Thyroid gland (tissue), 4 donors: ENCODE data around the gene AIRE. TPM values are rescaled to one million over a fixed set of nuclear protein-coding genes. Genes with fewer than 3 reads are reported as not detected.

ENCODE experiments used
- DNase-seq, 2 donors: peaks; one replicate each; pipeline ENCODE4 v3.0.0-alpha.2; 2019
- H3K27ac ChIP-seq, 3 donors: fragments of 200-600 bp; sonication (generic); 1 replicate in 2 of 3; 2 replicates in 1 of 3; pipeline ENCODE4 v1.5.1; 2016 to 2019; ENCODE audit warnings: mild to moderate bottlenecking in 1 of 3, moderate library complexity in 1 of 3
- H3K27me3 ChIP-seq: fragments of 200-600 bp; sonication (generic); one replicate; pipeline ENCODE4 v1.5.1; 2019
- H3K36me3 ChIP-seq, 2 donors: fragments of 200-600 bp; sonication (generic); one replicate each; pipeline ENCODE4 v1.5.1; 2016 to 2019
- H3K4me1 ChIP-seq, 2 donors: fragments of 200-600 bp; sonication (generic); one replicate each; pipeline ENCODE4 v1.5.1; 2017 to 2019
- H3K4me3 ChIP-seq, 3 donors: fragments of 200-600 bp; sonication (generic); replicated peaks in 1 of 3; 1 replicate in 2 of 3; 2 replicates in 1 of 3; pipeline ENCODE4 v1.5.1; 2016; ENCODE audit warnings: mild to moderate bottlenecking in 1 of 3
- H3K9me3 ChIP-seq: fragments of 200-600 bp; sonication (generic); one replicate; pipeline ENCODE4 v1.5.1; 2017
- POLR2A ChIP-seq, 2 donors: fragments of 450-650 bp; IDR thresholded peaks; one replicate each; pipeline ENCODE4 v1.6.1; 2017; ENCODE audit warnings: antibody characterized with exemption in 2 of 2, mild to moderate bottlenecking in 2 of 2, moderate library complexity in 1 of 2
- WGBS, 2 donors: methylation state at CpG; one replicate each; pipeline ENCODE4 v1.1.5; 2017; 5-methylcytosine and 5-hydroxymethylcytosine counted together
- intact Hi-C: fragments of 100-400 bp; cut with DNase I; formaldehyde crosslinking; loops from one replicate; pipeline ENCODE4 v1.15.1; 2023
- small RNA-seq: library from RNA; depleted of rRNA; stranded (forward); fragments of <200 nt; gene quantifications from one replicate; pipeline ENCODE3, GENCODE V24; 2016
- total RNA-seq, 4 donors: library from RNA; depleted of rRNA; stranded (reverse); fragments of >200 nt; gene quantifications; one replicate each; pipeline ENCODE4 v1.2.3, GENCODE V29; 2016
- TF ChIP-seq, protein P1 (sequence below), 6 experiments: fragments of 200-600 bp in 3 of 6; fragments of 450-650 bp in 3 of 6; sonication (generic) in 3 of 6; IDR thresholded peaks; one replicate each; pipeline ENCODE4 v1.5.1; 2016 to 2019; ENCODE audit warnings: antibody characterized with exemption in 6 of 6, mild to moderate bottlenecking in 2 of 6, inconsistent platforms in 1 of 6, moderate library complexity in 1 of 6

Gene AIRE
- total RNA-seq, 4 donors from 2014 or later: 0.13 TPM; not detected in 3

DNA sequence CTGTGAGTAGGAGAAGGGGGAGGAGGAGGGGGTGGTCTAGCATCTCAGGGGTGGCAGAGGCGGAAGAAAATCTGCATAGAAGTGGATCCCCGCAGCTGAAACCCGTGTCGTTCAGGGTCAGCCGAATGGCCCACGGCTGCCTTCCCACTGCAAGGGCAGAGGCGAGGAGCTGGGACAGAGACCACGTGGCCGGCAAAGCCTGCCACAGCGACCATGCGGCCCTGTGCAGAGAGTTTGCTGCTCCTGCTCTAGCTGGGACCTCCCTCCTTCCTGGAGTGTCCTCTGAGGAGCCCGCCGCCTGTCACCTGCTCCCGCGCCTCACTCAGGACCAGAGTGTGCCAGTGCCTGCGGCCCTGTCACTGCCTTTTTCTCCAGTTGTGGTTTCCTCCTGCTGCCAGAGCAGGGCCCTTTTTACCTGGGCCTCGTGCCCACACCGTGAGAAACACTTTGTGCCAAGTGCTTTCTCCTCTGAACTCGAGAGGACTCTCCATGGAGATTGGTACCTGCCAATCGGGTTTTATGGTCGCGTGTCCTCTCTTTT lies 62.3 kb downstream of the AIRE start:
- Histone ChIP-seq H3K36me3 (no peaks in the 10 kb centered on the region), H3K4me3 (no peak overlapping the region), H3K27me3 (peaks cover 4% of the 10 kb centered on the region), H3K4me1 (peaks cover 0 to 9% of the 10 kb centered on the region in 2 donors), H3K27ac (no peak overlapping the region), H3K9me3 (no peaks in the 10 kb centered on the region)
- TF ChIP-seq, protein P1, sequence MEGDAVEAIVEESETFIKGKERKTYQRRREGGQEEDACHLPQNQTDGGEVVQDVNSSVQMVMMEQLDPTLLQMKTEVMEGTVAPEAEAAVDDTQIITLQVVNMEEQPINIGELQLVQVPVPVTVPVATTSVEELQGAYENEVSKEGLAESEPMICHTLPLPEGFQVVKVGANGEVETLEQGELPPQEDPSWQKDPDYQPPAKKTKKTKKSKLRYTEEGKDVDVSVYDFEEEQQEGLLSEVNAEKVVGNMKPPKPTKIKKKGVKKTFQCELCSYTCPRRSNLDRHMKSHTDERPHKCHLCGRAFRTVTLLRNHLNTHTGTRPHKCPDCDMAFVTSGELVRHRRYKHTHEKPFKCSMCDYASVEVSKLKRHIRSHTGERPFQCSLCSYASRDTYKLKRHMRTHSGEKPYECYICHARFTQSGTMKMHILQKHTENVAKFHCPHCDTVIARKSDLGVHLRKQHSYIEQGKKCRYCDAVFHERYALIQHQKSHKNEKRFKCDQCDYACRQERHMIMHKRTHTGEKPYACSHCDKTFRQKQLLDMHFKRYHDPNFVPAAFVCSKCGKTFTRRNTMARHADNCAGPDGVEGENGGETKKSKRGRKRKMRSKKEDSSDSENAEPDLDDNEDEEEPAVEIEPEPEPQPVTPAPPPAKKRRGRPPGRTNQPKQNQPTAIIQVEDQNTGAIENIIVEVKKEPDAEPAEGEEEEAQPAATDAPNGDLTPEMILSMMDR (IDR thresholded peaks at IDR 0.05): no peak
- TF ChIP-seq POLR2A (IDR thresholded peaks at IDR 0.05): no peak
- DNase-seq: peak; percentile 87 to 89
- intact Hi-C loops: no loop called here
- 37 to 38% methylated on average over 18 to 22 of the region's 22 CpGs for WGBS, 2 donors

Small RNAs within 50 kb of the gene (small RNA-seq; reads per million reads assigned to genes)
- gene AP001059.3: not detected

Other genes starting within 250 kb of the AIRE start
- gene PWP2, start 178.5 kb upstream of the AIRE start, total RNA-seq: 10 to 100 TPM in 1 of 4 donors, 1 to 10 TPM in 3; 5.8 to 20.5 (median 7.0) TPM
- 10 to 100 TPM in 2 of 4 donors, 1 to 10 TPM in 2; 2.0 to 73.1 (median 11.8) TPM for gene GATD3, start 152.2 kb upstream of the AIRE start, total RNA-seq
- 1 to 10 TPM in 3 of 4 donors, under 1 TPM in 1; 0.54 to 2.9 (median 1.3) TPM for gene ICOSLG, start 44.9 kb upstream of the AIRE start, total RNA-seq
- gene DNMT3L, start 24.0 kb upstream of the AIRE start, total RNA-seq: not detected
- gene PFKL, start 14.2 kb downstream of the AIRE start, total RNA-seq: 100 to 1,000 TPM in 2 of 4 donors, 10 to 100 TPM in 2; 68.5 to 103 (median 96.8) TPM
- gene CFAP410, start 53.5 kb downstream of the AIRE start, total RNA-seq: 10 to 100 TPM; 55.2 to 93.4 (median 64.1) TPM
- 1 to 10 TPM in 1 of 4 donors, under 1 TPM in 3; 0.67 to 2.6 (median 0.88) TPM for gene TRPM2, start 67.7 kb downstream of the AIRE start, total RNA-seq
- under 1 TPM; 0.78 to 0.92 (median 0.85) TPM for gene LRRC3, start 169.6 kb downstream of the AIRE start, total RNA-seq